GM12865 (cell line): ENCODE results near the gene ERGIC1.

Experiments
- DNase-seq: peaks from one replicate; pipeline ENCODE4 v3.0.0; 2010; ENCODE audit warnings: low read depth
- H3K4me3 ChIP-seq: 2 replicates; pipeline ENCODE4 v1.5.1; 2011; ENCODE audit warnings: mild to moderate bottlenecking, low read depth, low read length, control low read depth
- TF ChIP-seq, protein P1 (sequence below): IDR thresholded peaks from 2 replicates; pipeline ENCODE4 v1.5.1; 2011; ENCODE audit warnings: low read length, control low read depth, low read depth, inconsistent platforms; ENCODE audit not compliant: insufficient read depth; ENCODE audit errors: missing control alignments

Gene ERGIC1

DNA sequence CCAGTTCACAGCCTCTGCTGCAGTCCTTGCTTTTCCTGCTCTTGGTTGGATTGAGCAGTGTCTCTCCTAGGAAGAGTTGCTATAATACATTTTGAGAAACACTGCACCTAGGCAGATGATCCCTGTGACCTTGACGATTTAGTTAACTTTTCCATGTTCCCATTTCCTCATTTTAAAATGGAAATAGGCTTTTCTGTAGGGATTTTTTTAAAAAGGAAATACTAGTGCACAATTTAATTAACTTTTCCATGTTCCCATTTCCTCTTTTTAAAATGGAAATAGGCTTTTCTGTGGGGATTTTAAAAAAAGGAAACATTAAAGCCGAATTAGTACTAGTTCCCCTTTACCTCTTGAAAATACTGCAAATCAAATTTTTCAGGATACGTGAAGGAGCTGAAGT is 154.2 kb downstream of the ERGIC1 start:
- no peak overlapping the region for H3K4me3 ChIP-seq
- TF ChIP-seq, protein P1, sequence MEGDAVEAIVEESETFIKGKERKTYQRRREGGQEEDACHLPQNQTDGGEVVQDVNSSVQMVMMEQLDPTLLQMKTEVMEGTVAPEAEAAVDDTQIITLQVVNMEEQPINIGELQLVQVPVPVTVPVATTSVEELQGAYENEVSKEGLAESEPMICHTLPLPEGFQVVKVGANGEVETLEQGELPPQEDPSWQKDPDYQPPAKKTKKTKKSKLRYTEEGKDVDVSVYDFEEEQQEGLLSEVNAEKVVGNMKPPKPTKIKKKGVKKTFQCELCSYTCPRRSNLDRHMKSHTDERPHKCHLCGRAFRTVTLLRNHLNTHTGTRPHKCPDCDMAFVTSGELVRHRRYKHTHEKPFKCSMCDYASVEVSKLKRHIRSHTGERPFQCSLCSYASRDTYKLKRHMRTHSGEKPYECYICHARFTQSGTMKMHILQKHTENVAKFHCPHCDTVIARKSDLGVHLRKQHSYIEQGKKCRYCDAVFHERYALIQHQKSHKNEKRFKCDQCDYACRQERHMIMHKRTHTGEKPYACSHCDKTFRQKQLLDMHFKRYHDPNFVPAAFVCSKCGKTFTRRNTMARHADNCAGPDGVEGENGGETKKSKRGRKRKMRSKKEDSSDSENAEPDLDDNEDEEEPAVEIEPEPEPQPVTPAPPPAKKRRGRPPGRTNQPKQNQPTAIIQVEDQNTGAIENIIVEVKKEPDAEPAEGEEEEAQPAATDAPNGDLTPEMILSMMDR, result no peak
- no peak for DNase-seq

DNA sequence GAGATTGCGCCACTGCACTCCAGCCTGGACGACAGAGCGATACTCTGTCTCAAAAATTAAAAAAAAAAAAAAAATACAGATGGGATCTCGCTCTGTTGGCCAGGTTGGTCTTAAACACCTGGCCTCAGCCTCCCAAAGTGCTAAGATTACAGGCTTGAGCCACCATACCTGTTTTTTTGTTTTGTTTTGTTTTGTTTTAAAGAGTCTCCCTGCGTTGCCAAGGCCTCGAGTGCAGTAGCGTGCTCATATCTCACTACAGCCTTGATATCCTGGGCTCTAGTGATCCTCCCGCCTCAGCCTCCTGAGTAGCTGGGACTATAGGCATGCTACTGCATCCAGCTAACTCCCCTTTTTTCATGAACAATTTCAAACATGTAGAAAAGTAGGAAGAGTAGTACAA is 156.7 kb downstream of the ERGIC1 start:
- DNase-seq, result no peak
- TF ChIP-seq, protein P1, result no peak
- H3K4me3 ChIP-seq, result no peak overlapping the region

DNA sequence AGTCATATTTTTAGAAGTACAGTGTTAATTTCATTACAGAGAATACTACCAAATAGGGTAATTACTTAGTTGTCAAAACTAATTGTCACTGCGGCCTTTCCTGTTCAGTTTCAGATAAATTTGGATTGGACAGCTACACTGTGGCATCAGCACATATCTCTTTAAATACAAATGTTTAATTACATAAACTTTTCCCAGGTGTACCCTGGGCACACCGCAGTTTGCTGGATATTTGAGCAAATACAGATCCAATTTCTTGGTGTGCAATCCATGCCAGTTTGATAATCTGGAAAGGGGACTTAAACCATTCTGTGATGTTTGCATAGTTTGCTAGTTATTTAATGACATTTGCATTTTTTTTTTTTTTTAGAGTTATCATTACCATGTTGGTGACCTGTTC is 160.4 kb downstream of the ERGIC1 start:
- TF ChIP-seq, protein P1, result no peak
- no peak overlapping the region for H3K4me3 ChIP-seq
- no peak for DNase-seq

DNA sequence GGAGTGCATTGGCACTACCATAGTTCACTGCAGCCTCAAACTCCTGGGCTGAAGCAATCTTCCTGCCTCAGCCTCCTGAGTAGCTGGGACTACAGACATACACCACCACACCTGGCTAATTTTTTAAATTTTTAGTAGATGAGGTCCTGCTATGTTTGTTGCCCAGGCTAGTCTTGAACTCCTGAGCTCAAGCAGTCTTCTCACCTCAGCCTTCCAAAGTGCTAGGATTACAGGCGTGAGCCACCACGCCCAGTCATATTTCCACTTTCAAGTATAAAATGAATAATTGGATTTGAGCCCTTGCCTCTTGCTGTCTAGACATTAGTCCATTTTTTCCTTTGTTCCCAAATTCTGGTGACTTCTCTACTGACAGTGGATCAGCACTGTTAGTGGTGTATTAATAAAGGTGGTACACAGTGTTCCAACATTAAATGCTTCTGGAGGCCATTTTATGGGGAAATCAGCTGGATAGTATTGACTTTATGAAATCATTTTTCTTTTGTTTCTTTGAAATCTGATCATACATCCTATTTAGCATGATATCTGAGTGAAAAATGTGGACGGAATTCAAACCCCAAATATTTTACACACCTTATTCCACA is 165.4 kb downstream of the ERGIC1 start:
- no peak overlapping the region for H3K4me3 ChIP-seq
- TF ChIP-seq, protein P1, result no peak
- no peak for DNase-seq

DNA sequence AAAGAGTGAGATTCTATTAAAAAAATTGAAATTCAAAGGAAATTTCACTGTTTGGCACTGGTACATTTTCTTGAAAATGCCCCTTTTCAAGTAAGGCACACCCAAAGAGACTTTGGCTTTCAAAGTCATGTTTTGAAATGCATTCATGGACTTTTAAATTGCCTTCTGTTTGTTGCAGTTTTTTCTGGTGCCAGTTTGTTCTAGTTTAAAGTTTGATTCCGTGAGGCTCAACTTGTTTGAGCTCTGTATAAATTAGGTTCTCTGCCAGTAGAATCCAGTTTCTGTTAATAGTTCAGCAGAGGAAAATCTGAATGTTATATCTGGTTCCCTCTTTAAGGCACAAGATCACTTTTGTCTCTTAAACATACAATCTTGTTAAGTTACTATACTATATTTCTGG is 165.9 kb downstream of the ERGIC1 start:
- no peak overlapping the region for H3K4me3 ChIP-seq
- TF ChIP-seq, protein P1, result no peak
- DNase-seq, result no peak

DNA sequence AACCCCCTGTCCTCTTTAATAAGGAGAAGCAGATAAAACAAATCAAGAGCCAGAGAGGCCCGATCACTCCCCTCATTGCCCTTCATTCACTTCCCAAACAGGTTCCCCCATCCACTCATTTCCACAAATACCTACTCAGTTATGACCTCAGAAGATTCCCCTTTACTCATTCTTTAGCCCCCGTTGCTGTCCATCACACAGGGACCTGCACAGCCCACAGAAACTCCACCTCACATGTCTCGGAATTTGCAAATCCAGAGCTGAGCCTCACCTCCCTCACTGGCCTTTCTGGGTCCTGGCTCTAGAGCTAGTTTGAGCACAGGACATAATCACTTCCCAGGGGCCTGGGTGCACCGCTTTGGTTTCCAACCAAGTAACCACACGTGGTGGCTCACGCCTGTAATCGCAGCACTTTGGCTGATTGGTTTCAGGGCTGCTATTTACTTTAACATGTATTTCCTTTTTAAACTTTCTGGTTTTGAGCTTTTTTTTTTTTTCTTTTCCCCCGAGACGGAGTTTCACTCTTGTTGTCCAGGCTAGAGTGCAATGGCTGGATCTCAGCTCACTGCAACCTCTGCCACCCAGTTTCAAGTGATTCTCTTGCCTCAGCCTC is 167.3 kb downstream of the ERGIC1 start:
- TF ChIP-seq, protein P1, result no peak
- no peak overlapping the region for H3K4me3 ChIP-seq
- peak; percentile 80 for DNase-seq
